Measurements from ENCODE around the gene TTF2. TPM values are rescaled to one million over a fixed set of nuclear protein-coding genes. Genes with fewer than 3 reads are reported as not detected.

TTF2 gene
- total and polyA plus RNA-seq, 9 of the 15 experiments (the other 6 are each of a cell fraction or from before 2014, with no cell fraction given): 9.4 to 71.1 (median 42.1) TPM

DNA sequence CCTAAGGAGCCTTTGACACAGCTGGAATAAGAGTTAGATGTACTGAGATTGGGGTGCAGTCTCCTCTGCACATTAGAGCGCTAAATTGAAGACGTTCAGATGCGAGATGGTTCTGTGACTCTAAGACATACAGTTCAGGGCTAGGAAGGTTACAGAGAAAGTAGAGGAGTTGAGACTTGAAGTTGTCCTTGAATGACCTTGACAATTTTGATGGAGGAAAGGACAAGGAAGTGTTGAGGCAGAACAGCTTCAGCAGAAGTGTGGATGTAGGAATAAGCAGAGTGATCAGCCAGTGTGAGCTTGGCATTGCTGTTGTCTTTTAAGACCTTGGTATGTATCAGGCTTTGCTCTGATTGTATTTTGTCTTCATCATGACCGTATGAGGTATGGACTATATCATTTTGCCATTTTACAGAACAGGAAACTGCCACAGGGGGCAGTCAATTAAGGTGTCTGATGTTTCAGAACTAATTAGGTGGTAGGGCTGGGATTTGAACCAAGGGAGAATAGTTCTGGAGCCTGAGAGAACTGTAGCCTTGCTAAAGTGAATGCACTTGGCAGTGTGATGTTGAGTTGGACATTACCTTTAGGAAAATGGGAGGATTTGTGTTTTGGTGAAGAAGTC is 9.2 kb downstream of the TTF2 start:
- POLR2A ChIA-PET: interaction anchor here (0.8 to 1.7 kb wide), 3 partner anchors 8 to 24 kb away, joined by 3 to 7 read pairs (median 3); partner anchors contain the start of gene TTF2
- Histone ChIP-seq H3K4me1 (replicated peaks in 1 of 2; ENCODE audit: control insufficient read depth in 2 of 2, insufficient read depth in 2 of 2, low read length in 2 of 2) (no peaks in the 10 kb centered on the region; a peak in 1 of 5 replicates), H3K9ac (ENCODE audit: insufficient read depth in 1 of 2, low read depth in 2 of 2, low read length in 2 of 2) (no peak overlapping the region), H3K9me1 (ENCODE audit: control insufficient read depth, insufficient read depth, low read length) (no peaks in the 10 kb centered on the region), H2AFZ (ENCODE audit: low read depth, low read length) (no peak overlapping the region), H3K27me3 (ENCODE audit: control insufficient read depth in 2 of 2, insufficient read depth in 2 of 2, low read length in 2 of 2) (no peaks in the 10 kb centered on the region), H3K4me2 (ENCODE audit: insufficient read depth, low read length) (no peak overlapping the region), H3K27ac (ENCODE audit: extremely low read depth, low read depth, low read length) (no peak overlapping the region), H3K9me3 (replicated peaks; ENCODE audit: control insufficient read depth, insufficient read depth, low read depth, low read length) (no peaks in the 10 kb centered on the region), H3K79me2 (ENCODE audit: control insufficient read depth, insufficient read depth, low read length) (peaks cover 25% of the 10 kb centered on the region; the same call in 2 of the 3 replicates), H3K4me3 (no peak overlapping the region), H3K36me3 (ENCODE audit: control insufficient read depth, insufficient read depth, low read length) (peaks cover 77% of the 10 kb centered on the region), H4K20me1 (replicated peaks; ENCODE audit: control insufficient read depth, insufficient read depth, low read length) (0 out of 2 replicates have a peak, but pooled peaks cover 6% of the 10 kb centered on the region)
- FAIRE-seq: no peak
- no TSS peak for BruUV-seq (replicated peaks)
- no peak for DNase-seq (ENCODE audit: extremely low read depth in 1 of 4, low spot score in 3 of 4)
- intact Hi-C loops (cut with micrococcal nuclease) (loop anchor here (5.0 to 10.0 kb wide), 2 partner anchors 688 to 825 kb away; no protein-coding TSS in a partner anchor), in situ Hi-C loops (cut with MboI) (no loop called here)
- ATAC-seq: no peak; the same call in 2 of the 3 replicates
- CTCF ChIA-PET (ENCODE audit: low intra/inter-chr PET ratio): interaction anchor here (1.2 to 4.5 kb wide), 2 partner anchors 59 to 216 kb away, joined by 4 to 44 read pairs; no protein-coding TSS in a partner anchor
- 80% methylated on average over 4 of the region's 4 CpGs for WGBS (ENCODE audit: insufficient coverage, low coverage, missing lambda C conversion rate)
- TF ChIP-seq ESRRA (IDR thresholded peaks at IDR 0.05; ENCODE audit: borderline replicate concordance, low read depth) (peak; percentile 89), CEBPB (tag; IDR thresholded peaks at IDR 0.05) (no peak), ZNF224 (CRISPR knock-in tag; IDR thresholded peaks at IDR 0.05) (no peak), FOXA3 (CRISPR knock-in tag; conservative IDR thresholded peaks at IDR 0.05 in 1 of 2, IDR thresholded peaks at IDR 0.05 in 1 of 2) (no peak)
- TF ChIP-seq, protein P1, sequence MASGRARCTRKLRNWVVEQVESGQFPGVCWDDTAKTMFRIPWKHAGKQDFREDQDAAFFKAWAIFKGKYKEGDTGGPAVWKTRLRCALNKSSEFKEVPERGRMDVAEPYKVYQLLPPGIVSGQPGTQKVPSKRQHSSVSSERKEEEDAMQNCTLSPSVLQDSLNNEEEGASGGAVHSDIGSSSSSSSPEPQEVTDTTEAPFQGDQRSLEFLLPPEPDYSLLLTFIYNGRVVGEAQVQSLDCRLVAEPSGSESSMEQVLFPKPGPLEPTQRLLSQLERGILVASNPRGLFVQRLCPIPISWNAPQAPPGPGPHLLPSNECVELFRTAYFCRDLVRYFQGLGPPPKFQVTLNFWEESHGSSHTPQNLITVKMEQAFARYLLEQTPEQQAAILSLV (tag; IDR thresholded peaks at IDR 0.05): no peak

Data from K562 (cell line).